HG03039 (cell line): Measurements from ENCODE around the gene C1orf159.

ENCODE experiments used
- ATAC-seq: cut with Tn5 transposase; IDR thresholded peaks from one replicate; pipeline ENCODE4 v1.9.1; 2021; ENCODE audit warnings: mild to moderate bottlenecking, moderate library complexity; ENCODE audit not compliant: unreplicated experiment

C1orf159 gene

DNA sequence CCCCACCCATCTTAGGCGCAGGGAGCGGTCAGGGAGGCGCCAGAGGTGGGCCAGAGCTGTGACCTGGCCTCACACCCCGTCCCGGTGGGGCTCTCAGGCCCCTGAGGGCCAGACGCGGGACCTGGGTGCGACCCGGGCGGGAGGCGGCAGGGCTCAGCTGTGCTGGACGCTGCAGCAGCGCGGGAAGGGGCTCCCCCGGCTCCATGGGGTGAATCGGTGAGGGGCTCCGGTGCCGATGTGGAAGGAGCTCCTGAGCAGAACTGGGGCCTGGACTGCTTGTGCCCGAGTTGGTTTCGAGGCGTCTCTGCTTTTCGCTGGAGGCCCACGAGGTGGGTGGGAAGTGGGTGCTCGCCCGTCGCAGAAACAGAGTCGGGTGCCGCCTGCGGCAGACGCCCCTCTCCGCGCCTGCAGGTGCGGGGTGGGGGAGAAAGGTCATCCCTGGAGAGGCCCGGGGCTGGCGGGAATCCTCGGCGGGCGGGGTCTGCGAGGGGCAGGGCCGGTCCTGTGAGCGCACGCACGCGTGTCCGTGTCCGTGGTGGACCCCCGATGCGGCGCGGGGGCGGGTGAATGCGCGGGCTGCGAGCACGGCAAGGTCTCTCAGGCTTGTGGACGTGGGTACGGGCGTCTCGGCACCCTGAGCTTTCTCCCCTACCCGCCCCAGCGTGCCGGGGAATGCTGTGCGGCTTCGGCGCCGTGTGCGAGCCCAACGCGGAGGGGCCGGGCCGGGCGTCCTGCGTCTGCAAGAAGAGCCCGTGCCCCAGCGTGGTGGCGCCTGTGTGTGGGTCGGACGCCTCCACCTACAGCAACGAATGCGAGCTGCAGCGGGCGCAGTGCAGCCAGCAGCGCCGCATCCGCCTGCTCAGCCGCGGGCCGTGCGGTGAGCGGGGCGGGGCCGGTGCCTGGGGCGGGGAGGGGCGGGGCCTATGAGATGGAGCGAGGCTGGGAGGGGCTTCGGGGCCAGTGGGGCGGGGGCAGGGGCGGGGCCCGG is 75.6 kb downstream of the C1orf159 start:
- no peak for ATAC-seq

GRCh38 chr1:1039145-1039910 is 76.6 kb downstream of the C1orf159 start:
- ATAC-seq, result no peak

- ATAC-seq, result no peak
Observed at GRCh38 chr1:1038694-1039093, 77.2 kb downstream of the C1orf159 start.

DNA sequence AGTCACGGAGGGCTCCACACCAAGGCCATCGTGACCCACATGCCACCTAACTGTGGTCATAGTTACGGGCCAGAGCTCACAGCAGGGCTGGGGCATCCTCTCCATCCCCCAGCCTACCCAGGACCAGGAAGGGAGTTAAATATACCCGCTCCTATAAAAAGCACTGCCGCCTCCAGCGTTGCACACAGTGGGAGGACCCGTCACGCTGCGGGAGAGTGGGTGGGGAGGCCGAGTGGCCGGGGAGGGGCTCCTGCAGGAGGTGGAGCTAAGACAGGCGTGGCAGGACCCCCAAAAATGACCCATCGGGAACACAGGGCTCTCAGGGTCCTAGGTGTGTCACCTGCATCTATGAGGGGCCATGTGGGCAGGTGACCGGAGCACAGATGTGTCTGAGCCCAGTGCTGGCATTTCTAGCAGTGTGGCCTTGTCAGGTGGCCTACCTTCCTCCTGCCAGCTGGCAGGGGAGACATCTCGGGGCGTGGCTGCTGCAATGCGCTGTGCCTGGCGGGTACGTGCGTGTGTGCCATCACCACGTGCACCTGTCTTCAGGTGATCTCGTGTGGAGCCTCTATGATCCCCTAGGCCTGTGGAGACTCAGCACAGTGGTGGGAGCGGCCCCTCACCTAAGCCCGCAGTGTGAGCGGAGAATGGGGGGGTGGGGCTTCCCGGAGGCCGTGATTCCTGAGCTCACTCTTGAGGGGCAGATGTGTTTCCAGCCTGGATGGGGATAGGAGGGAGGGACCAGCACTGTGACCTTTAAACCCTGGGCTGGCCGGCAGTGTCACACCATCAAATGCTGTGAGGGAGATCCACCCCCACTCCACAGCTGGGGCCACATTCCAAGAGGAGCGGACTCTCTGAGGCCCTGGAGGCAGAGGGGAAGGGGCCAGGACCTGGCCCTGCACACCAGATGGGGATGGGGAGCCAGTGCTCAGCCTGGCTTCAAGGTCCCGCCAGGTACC is 78.2 kb downstream of the C1orf159 start:
- ATAC-seq, result no peak

GRCh38 chr1:1035291-1035943 is 80.5 kb downstream of the C1orf159 start:
- ATAC-seq, result no peak

DNA sequence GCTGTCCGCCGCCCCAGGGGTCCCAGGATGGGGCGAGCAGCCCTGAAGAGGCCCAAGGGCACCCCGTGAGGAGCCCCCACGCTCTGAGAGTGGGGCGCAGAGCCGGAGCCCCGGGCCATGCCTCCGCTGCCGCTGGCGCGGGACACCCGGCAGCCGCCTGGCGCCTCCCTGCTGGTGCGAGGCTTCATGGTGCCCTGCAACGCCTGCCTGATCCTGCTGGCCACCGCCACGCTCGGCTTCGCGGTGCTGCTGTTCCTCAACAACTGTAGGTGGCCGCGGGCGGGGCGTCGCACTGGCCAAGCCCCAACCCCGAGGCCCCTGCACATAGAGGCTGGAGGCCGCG is 81.5 kb downstream of the C1orf159 start:
- no peak for ATAC-seq

DNA sequence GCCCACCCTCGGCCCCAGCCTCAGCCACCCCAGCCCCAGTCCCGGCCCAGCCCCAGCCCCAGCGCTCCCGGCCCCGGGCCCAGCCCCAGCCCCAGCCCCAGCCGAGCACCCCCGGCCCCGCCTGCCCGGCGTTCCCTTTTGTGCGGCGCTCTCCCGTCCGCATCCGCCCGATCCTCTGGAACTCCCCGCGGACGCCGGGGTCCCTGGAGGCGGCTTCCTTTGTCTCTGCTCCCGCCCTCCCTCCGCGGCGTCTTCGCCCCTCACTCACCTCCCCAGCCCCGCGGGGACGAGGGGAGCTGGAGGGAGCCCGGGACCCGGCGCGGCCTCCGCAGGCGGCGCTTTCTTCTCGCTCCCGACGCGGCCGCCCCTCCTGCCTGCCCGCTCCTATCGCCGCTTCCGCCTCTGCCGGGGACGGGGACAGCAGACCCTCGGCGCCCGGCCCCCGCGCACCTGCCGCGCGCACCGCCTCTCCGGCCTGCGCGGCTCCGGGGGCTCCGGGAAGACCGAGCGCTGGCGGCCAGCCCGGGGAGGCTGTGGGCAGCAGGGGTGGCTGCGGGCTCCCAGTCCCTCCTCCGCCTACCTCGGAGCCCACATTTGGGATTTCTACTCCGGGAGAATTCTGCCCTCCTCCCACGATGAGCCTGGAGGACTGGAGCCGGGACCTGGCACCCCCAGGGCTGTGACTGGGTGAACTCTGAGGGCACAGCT is 82.0 kb downstream of the C1orf159 start:
- ATAC-seq, result no peak

GRCh38 chr1:1033009-1033587 is 82.8 kb downstream of the C1orf159 start:
- ATAC-seq, result peak; percentile 68

- no peak for ATAC-seq
Observed at GRCh38 chr1:1032424-1032823, 83.5 kb downstream of the C1orf159 start.
